Measurements from ENCODE around the gene GGT6. TPM values are rescaled to one million over a fixed set of nuclear protein-coding genes. Genes with fewer than 3 reads are reported as not detected.

Gene GGT6
- total RNA-seq, 1 donor = not detected

- peaks cover 23% of the 10 kb centered on the region for H3K36me3 ChIP-seq (ENCODE audit: insufficient read depth, low read length)
- peak; percentile 89 for DNase-seq (ENCODE audit: insufficient read length, low spot score, missing footprints)
- H3K4me3 ChIP-seq (ENCODE audit: insufficient read depth, low read length) = peak overlapping the region; percentile 99
- H4K20me1 ChIP-seq (ENCODE audit: insufficient read depth, low read length) = peaks cover 7% of the 10 kb centered on the region
- H3K27ac ChIP-seq (ENCODE audit: low read depth, low read length) = peak overlapping the region; percentile 77
- H3K4me2 ChIP-seq (ENCODE audit: insufficient read depth, low read length) = peak overlapping the region; percentile 98
- no peaks in the 10 kb centered on the region for H3K27me3 ChIP-seq (ENCODE audit: insufficient read depth, low read length)
- no peak for TF ChIP-seq CTCF (IDR thresholded peaks at IDR 0.05; ENCODE audit: extremely low read depth, low read depth, low read length)
- peaks cover 19% of the 10 kb centered on the region for H3K4me1 ChIP-seq (ENCODE audit: insufficient read depth, low read length)
- H3K79me2 ChIP-seq (ENCODE audit: insufficient read depth, low read length) = peaks cover 26% of the 10 kb centered on the region
- no peaks in the 10 kb centered on the region for H3K9me3 ChIP-seq (ENCODE audit: low read depth, low read length)
- peak overlapping the region; percentile 99 for H2AFZ ChIP-seq (ENCODE audit: low read length)
Measured at GRCh38 chr17:4555873-4556759, 4.3 kb downstream of the GGT6 start.

- Histone ChIP-seq H3K4me1 (ENCODE audit: insufficient read depth, low read length) (peaks cover 19% of the 10 kb centered on the region), H2AFZ (ENCODE audit: low read length) (peak within 1 kb of the TSS; percentile 99), H3K27ac (ENCODE audit: low read depth, low read length) (peak within 1 kb of the TSS; percentile 77), H3K9me3 (ENCODE audit: low read depth, low read length) (no peaks in the 10 kb centered on the region), H3K4me3 (ENCODE audit: insufficient read depth, low read length) (peak within 1 kb of the TSS; percentile 99), H4K20me1 (ENCODE audit: insufficient read depth, low read length) (peaks cover 10% of the 10 kb centered on the region), H3K79me2 (ENCODE audit: insufficient read depth, low read length) (peaks cover 26% of the 10 kb centered on the region), H3K36me3 (ENCODE audit: insufficient read depth, low read length) (peaks cover 31% of the 10 kb centered on the region), H3K27me3 (ENCODE audit: insufficient read depth, low read length) (no peaks in the 10 kb centered on the region), H3K4me2 (ENCODE audit: insufficient read depth, low read length) (peak within 1 kb of the TSS; percentile 98)
- peak; percentile 24 for TF ChIP-seq CTCF (IDR thresholded peaks at IDR 0.05; ENCODE audit: extremely low read depth, low read depth, low read length)
- DNase-seq (ENCODE audit: insufficient read length, low spot score, missing footprints) = peak; percentile 100
Measured at GRCh38 chr17:4554997-4555799, 5.2 kb downstream of the GGT6 start, which contains the start of gene MYBBP1A. MYBBP1A (minus strand) TSS chr17:4555384; CDS start chr17:4555324, 60 bp downstream.

GRCh38 chr17:4554441-4554996, 5.9 kb downstream of the GGT6 start:
- H3K4me2 ChIP-seq (ENCODE audit: insufficient read depth, low read length) = peak overlapping the region; percentile 98
- peak overlapping the region; percentile 99 for H2AFZ ChIP-seq (ENCODE audit: low read length)
- no peak for DNase-seq (ENCODE audit: insufficient read length, low spot score, missing footprints)
- peak overlapping the region; percentile 77 for H3K27ac ChIP-seq (ENCODE audit: low read depth, low read length)
- no peak for TF ChIP-seq CTCF (IDR thresholded peaks at IDR 0.05; ENCODE audit: extremely low read depth, low read depth, low read length)
- H3K4me3 ChIP-seq (ENCODE audit: insufficient read depth, low read length) = peak overlapping the region; percentile 99
- no peaks in the 10 kb centered on the region for H3K27me3 ChIP-seq (ENCODE audit: insufficient read depth, low read length)
- peaks cover 31% of the 10 kb centered on the region for H3K36me3 ChIP-seq (ENCODE audit: insufficient read depth, low read length)
- H3K79me2 ChIP-seq (ENCODE audit: insufficient read depth, low read length) = peaks cover 26% of the 10 kb centered on the region
- H3K4me1 ChIP-seq (ENCODE audit: insufficient read depth, low read length) = peaks cover 19% of the 10 kb centered on the region
- no peaks in the 10 kb centered on the region for H3K9me3 ChIP-seq (ENCODE audit: low read depth, low read length)
- H4K20me1 ChIP-seq (ENCODE audit: insufficient read depth, low read length) = peaks cover 10% of the 10 kb centered on the region

Measured in osteoblast (primary cell).